Rectal smooth muscle tissue (tissue), 1 donor: Measurements from ENCODE around the gene RNF180.

Experiments used
- H3K27ac ChIP-seq: one replicate; pipeline ENCODE4 v1.7.0; 2013; ENCODE audit warnings: low read depth, low read length, inconsistent platforms
- H3K27me3 ChIP-seq: one replicate; pipeline ENCODE4 v1.7.0; 2013; ENCODE audit warnings: low read length; ENCODE audit not compliant: control insufficient read depth, insufficient read depth
- H3K36me3 ChIP-seq: one replicate; pipeline ENCODE4 v1.7.0; 2013; ENCODE audit warnings: low read length; ENCODE audit not compliant: control insufficient read depth, insufficient read depth
- H3K4me1 ChIP-seq: one replicate; pipeline ENCODE4 v1.7.0; 2013; ENCODE audit warnings: low read length; ENCODE audit not compliant: control insufficient read depth, insufficient read depth
- H3K4me3 ChIP-seq: one replicate; pipeline ENCODE4 v1.7.0; 2013; ENCODE audit warnings: low read length
- H3K9ac ChIP-seq: one replicate; pipeline ENCODE4 v1.7.0; 2013; ENCODE audit warnings: low read length

RNF180 gene

GRCh38 chr5:64165500-64166200 is at the start of gene RNF180:
Gene RNF180 (plus strand): TSS chr5:64165843. CDS start chr5:64200808, 34,965 bp downstream.
- H3K4me3 ChIP-seq: peak within 1 kb of the TSS; percentile 76
- peak within 1 kb of the TSS; percentile 51 for H3K27ac ChIP-seq
- H3K27me3 ChIP-seq: peaks cover 8% of the 10 kb centered on the region
- peaks cover 4% of the 10 kb centered on the region for H3K4me1 ChIP-seq
- H3K36me3 ChIP-seq: no peaks in the 10 kb centered on the region
- peak within 1 kb of the TSS; percentile 6 for H3K9ac ChIP-seq

- Histone ChIP-seq H3K9ac (no peak overlapping the region), H3K4me1 (no peaks in the 10 kb centered on the region), H3K36me3 (no peaks in the 10 kb centered on the region), H3K27ac (no peak overlapping the region), H3K27me3 (no peaks in the 10 kb centered on the region), H3K4me3 (no peak overlapping the region)
Measured at GRCh38 chr5:64125521-64125920, 40.1 kb upstream of the RNF180 start.

- Histone ChIP-seq H3K4me3 (no peak overlapping the region), H3K9ac (no peak overlapping the region), H3K36me3 (no peaks in the 10 kb centered on the region), H3K27me3 (no peaks in the 10 kb centered on the region), H3K27ac (no peak overlapping the region), H3K4me1 (no peaks in the 10 kb centered on the region)
Measured at GRCh38 chr5:64126202-64126741, 39.4 kb upstream of the RNF180 start.

GRCh38 chr5:64140018-64140417 is 25.6 kb upstream of the RNF180 start:
- peaks cover 4% of the 10 kb centered on the region for H3K4me1 ChIP-seq
- H3K36me3 ChIP-seq: no peaks in the 10 kb centered on the region
- H3K9ac ChIP-seq: no peak overlapping the region
- H3K4me3 ChIP-seq: no peak overlapping the region
- no peak overlapping the region for H3K27ac ChIP-seq
- no peaks in the 10 kb centered on the region for H3K27me3 ChIP-seq

- H3K36me3 ChIP-seq: no peaks in the 10 kb centered on the region
- H3K4me1 ChIP-seq: peaks cover 4% of the 10 kb centered on the region
- no peaks in the 10 kb centered on the region for H3K27me3 ChIP-seq
- no peak overlapping the region for H3K4me3 ChIP-seq
- H3K27ac ChIP-seq: no peak overlapping the region
- no peak overlapping the region for H3K9ac ChIP-seq
Measured at GRCh38 chr5:64144425-64145215, 21.0 kb upstream of the RNF180 start.

- Histone ChIP-seq H3K27ac (no peak overlapping the region), H3K36me3 (no peaks in the 10 kb centered on the region), H3K9ac (no peak overlapping the region), H3K4me1 (peaks cover 4% of the 10 kb centered on the region), H3K4me3 (no peak overlapping the region), H3K27me3 (no peaks in the 10 kb centered on the region)
Measured at GRCh38 chr5:64145216-64145895, 20.3 kb upstream of the RNF180 start.

GRCh38 chr5:64147379-64147778 is 18.3 kb upstream of the RNF180 start:
- Histone ChIP-seq H3K9ac (no peak overlapping the region), H3K4me1 (peaks cover 4% of the 10 kb centered on the region), H3K36me3 (no peaks in the 10 kb centered on the region), H3K4me3 (no peak overlapping the region), H3K27ac (no peak overlapping the region), H3K27me3 (no peaks in the 10 kb centered on the region)

- H3K36me3 ChIP-seq: no peaks in the 10 kb centered on the region
- peaks cover 4% of the 10 kb centered on the region for H3K4me1 ChIP-seq
- no peak overlapping the region for H3K27ac ChIP-seq
- H3K27me3 ChIP-seq: no peaks in the 10 kb centered on the region
- no peak overlapping the region for H3K9ac ChIP-seq
- no peak overlapping the region for H3K4me3 ChIP-seq
Measured at GRCh38 chr5:64147849-64148441, 17.7 kb upstream of the RNF180 start.

- no peak overlapping the region for H3K9ac ChIP-seq
- H3K27me3 ChIP-seq: no peaks in the 10 kb centered on the region
- no peak overlapping the region for H3K4me3 ChIP-seq
- H3K27ac ChIP-seq: no peak overlapping the region
- H3K4me1 ChIP-seq: peaks cover 4% of the 10 kb centered on the region
- H3K36me3 ChIP-seq: no peaks in the 10 kb centered on the region
Measured at GRCh38 chr5:64149268-64149667, 16.4 kb upstream of the RNF180 start.

GRCh38 chr5:64149857-64150521 is 15.7 kb upstream of the RNF180 start:
- no peak overlapping the region for H3K9ac ChIP-seq
- no peaks in the 10 kb centered on the region for H3K36me3 ChIP-seq

GRCh38 chr5:64156261-64156660 is 9.4 kb upstream of the RNF180 start:
- Histone ChIP-seq H3K27me3 (no peaks in the 10 kb centered on the region), H3K4me3 (no peak overlapping the region), H3K9ac (no peak overlapping the region), H3K4me1 (no peaks in the 10 kb centered on the region), H3K27ac (no peak overlapping the region), H3K36me3 (no peaks in the 10 kb centered on the region)

More at GRCh38 chr5:64149857-64150521, 15.7 kb upstream of the RNF180 start:
- no peaks in the 10 kb centered on the region for H3K27me3 ChIP-seq
- H3K27ac ChIP-seq: no peak overlapping the region
- no peaks in the 10 kb centered on the region for H3K4me1 ChIP-seq
- H3K4me3 ChIP-seq: no peak overlapping the region
